H1 (cell line): Measurements from ENCODE around the gene KLF5. TPM values are rescaled to one million over a fixed set of nuclear protein-coding genes. Genes with fewer than 3 reads are reported as not detected.

Source experiments
- CTCF ChIA-PET: fragments of 300-600 bp; sonication (Branson Sonifier 250); formaldehyde crosslinking; loops from one replicate; lab custom pipeline; 2021; ENCODE audit not compliant: partially characterized antibody; lab: Charles Lee
- POLR2A ChIA-PET: fragments of 300-600 bp; sonication (Branson Sonifier 250); formaldehyde crosslinking; loops from one replicate; lab custom pipeline; 2021; ENCODE audit warnings: inconsistent platforms; ENCODE audit not compliant: partially characterized antibody; lab: Charles Lee
- DNase-seq, 2 experiments: peaks; one replicate each; pipeline versions ENCODE4 v3.0.0 to v3.0.0-alpha.2; 2010 to 2022; ENCODE audit warnings: low spot score in 2 of 2, low read depth in 1 of 2, mixed read lengths in 1 of 2
- FAIRE-seq: peaks from 2 replicates; lab custom pipeline; 2011; peaks lifted over from hg19 to GRCh38; lab: Jason Lieb, UNC
- H2AFZ ChIP-seq: 2 replicates; pipeline ENCODE4 v1.8.1; 2012; ENCODE audit warnings: low read length, inconsistent platforms
- H2AK5ac ChIP-seq: 2 replicates; pipeline ENCODE4 v1.6.1; 2013; ENCODE audit warnings: low read depth, low read length
- H2BK120ac ChIP-seq: replicated peaks from 2 replicates; pipeline ENCODE3; 2013; ENCODE audit warnings: low read depth, low read length, inconsistent platforms
- H2BK12ac ChIP-seq: 2 replicates; pipeline ENCODE4 v1.6.1; 2013; ENCODE audit warnings: low read depth, low read length
- H2BK15ac ChIP-seq: 2 replicates; pipeline ENCODE4 v1.6.1; 2013; ENCODE audit warnings: low read length
- H2BK20ac ChIP-seq: 2 replicates; pipeline ENCODE4 v1.6.1; 2013; ENCODE audit warnings: low read length
- H2BK5ac ChIP-seq: 2 replicates; pipeline ENCODE4 v1.6.1; 2013; ENCODE audit warnings: low read depth, low read length
- H3K14ac ChIP-seq: 2 replicates; pipeline ENCODE4 v1.6.1; 2013; ENCODE audit warnings: inconsistent platforms; ENCODE audit not compliant: insufficient read length
- H3K18ac ChIP-seq: 2 replicates; pipeline ENCODE4 v1.6.1; 2013; ENCODE audit warnings: low read length; ENCODE audit errors: extremely low read depth
- H3K23ac ChIP-seq: 2 replicates; pipeline ENCODE4 v1.6.1; 2013; ENCODE audit warnings: inconsistent platforms; ENCODE audit not compliant: insufficient read length
- H3K23me2 ChIP-seq: 2 replicates; pipeline ENCODE4 v1.6.1; 2013; ENCODE audit warnings: low read depth, low read length
- H3K27ac ChIP-seq: 2 replicates; pipeline ENCODE4 v1.6.1; 2011; ENCODE audit warnings: low read depth, low read length, inconsistent platforms
- H3K27me3 ChIP-seq, 4 experiments: replicated peaks in 1 of 4; 1 replicate in 1 of 4; 2 replicates in 3 of 4; pipeline versions ENCODE4 v1.6.1 to v1.8.1; 2011 to 2013; ENCODE audit warnings: low read length in 3 of 4, mild to moderate bottlenecking in 3 of 4, inconsistent platforms in 2 of 4, mixed read lengths in 2 of 4, moderate library complexity in 1 of 4; ENCODE audit not compliant: control insufficient read depth in 3 of 4, insufficient read depth in 3 of 4; ENCODE audit errors: extremely low read depth in 1 of 4
- H3K36me3 ChIP-seq, 4 experiments: 2 replicates each; pipeline versions ENCODE4 v1.6.1 to v1.8.1; 2011 to 2013; ENCODE audit warnings: mild to moderate bottlenecking in 4 of 4, low read length in 3 of 4, moderate library complexity in 2 of 4, control low read depth in 1 of 4, inconsistent platforms in 1 of 4; ENCODE audit not compliant: insufficient read depth in 4 of 4, control insufficient read depth in 2 of 4
- H3K4ac ChIP-seq: replicated peaks from 2 replicates; pipeline ENCODE3; 2013; ENCODE audit warnings: low read length, low read depth, mixed read lengths, inconsistent platforms; ENCODE audit not compliant: insufficient read length
- H3K4me1 ChIP-seq, 4 experiments: replicated peaks in 1 of 4; 1 replicate in 1 of 4; 2 replicates in 3 of 4; pipeline versions ENCODE4 v1.6.1 to v1.8.1; 2011 to 2013; ENCODE audit warnings: low read length in 3 of 4, inconsistent platforms in 2 of 4, mixed read lengths in 1 of 4; ENCODE audit not compliant: insufficient read depth in 4 of 4, control insufficient read depth in 3 of 4
- H3K4me2 ChIP-seq, 2 experiments: 2 replicates each; pipeline versions ENCODE4 v1.6.1 to v1.8.1; 2011 to 2013; ENCODE audit warnings: low read depth in 2 of 2, low read length in 2 of 2, control low read depth in 1 of 2, inconsistent platforms in 1 of 2, mild to moderate bottlenecking in 1 of 2; ENCODE audit not compliant: insufficient read depth in 1 of 2
- H3K4me3 ChIP-seq, 4 experiments: fragments of 200-600, 300-600 bp in 1 of 4; sonication (generic), shearing (Covaris generic), sonication (Bioruptor Twin) in 1 of 4; 2 replicates each; pipeline versions ENCODE4 v1.5.1 to v1.8.1; 2011 to 2016; ENCODE audit warnings: low read length in 4 of 4, low read depth in 3 of 4, control low read depth in 2 of 4, inconsistent platforms in 2 of 4, mild to moderate bottlenecking in 2 of 4, mixed read lengths in 1 of 4, moderate library complexity in 1 of 4; ENCODE audit not compliant: insufficient read depth in 2 of 4; ENCODE audit errors: extremely low read depth in 1 of 4
- H3K56ac ChIP-seq: replicated peaks from 2 replicates; pipeline ENCODE3; 2013; ENCODE audit warnings: low read depth, mild to moderate bottlenecking, mixed read lengths, low read length, inconsistent platforms; ENCODE audit not compliant: insufficient read length
- H3K79me1 ChIP-seq: 2 replicates; pipeline ENCODE4 v1.6.1; 2013; ENCODE audit warnings: low read depth, low read length, control low read depth
- H3K79me2 ChIP-seq, 2 experiments: 2 replicates each; pipeline versions ENCODE4 v1.6.1 to v1.8.1; 2012 to 2013; ENCODE audit warnings: low read length in 2 of 2, mild to moderate bottlenecking in 2 of 2, inconsistent platforms in 1 of 2; ENCODE audit not compliant: insufficient read depth in 2 of 2, control insufficient read depth in 1 of 2
- H3K9ac ChIP-seq, 4 experiments: replicated peaks in 1 of 4; 1 replicate in 1 of 4; 2 replicates in 3 of 4; pipeline versions ENCODE4 v1.6.1 to v1.8.1; 2011 to 2013; ENCODE audit warnings: low read depth in 3 of 4, low read length in 3 of 4, control low read depth in 2 of 4, mild to moderate bottlenecking in 2 of 4, moderate library complexity in 2 of 4, inconsistent platforms in 1 of 4; ENCODE audit errors: extremely low read depth in 1 of 4
- H3K9me3 ChIP-seq, 2 experiments: 2 replicates each; pipeline versions ENCODE4 v1.6.1 to v1.8.1; 2012 to 2013; ENCODE audit warnings: mild to moderate bottlenecking in 2 of 2, moderate library complexity in 2 of 2, control low read depth in 1 of 2, inconsistent platforms in 1 of 2, low read depth in 1 of 2, low read length in 1 of 2, mixed read lengths in 1 of 2; ENCODE audit not compliant: insufficient read depth in 2 of 2
- H4K20me1 ChIP-seq, 2 experiments: replicated peaks in 1 of 2; 2 replicates each; pipeline versions ENCODE3 to v1.8.1; 2011 to 2013; ENCODE audit warnings: inconsistent platforms in 2 of 2, low read length in 2 of 2, mild to moderate bottlenecking in 1 of 2; ENCODE audit not compliant: insufficient read depth in 2 of 2, control insufficient read depth in 1 of 2
- H4K5ac ChIP-seq: 2 replicates; pipeline ENCODE4 v1.6.1; 2013; ENCODE audit warnings: low read length, low read depth, mixed read lengths, inconsistent platforms; ENCODE audit not compliant: insufficient read length
- H4K8ac ChIP-seq: 2 replicates; pipeline ENCODE4 v1.8.0; 2013; ENCODE audit warnings: mild to moderate bottlenecking, moderate library complexity, low read length, inconsistent platforms; ENCODE audit not compliant: insufficient read depth; ENCODE audit errors: extremely low read depth
- H4K91ac ChIP-seq: replicated peaks from 2 replicates; pipeline ENCODE3; 2013; ENCODE audit warnings: low read length, mixed read lengths, inconsistent platforms; ENCODE audit not compliant: insufficient read length
- CHD1 ChIP-seq: IDR thresholded peaks from 2 replicates; pipeline ENCODE4 v1.6.1; 2012; ENCODE audit warnings: low read depth, low read length, improper control_type of control experiment
- WGBS, 2 experiments: shearing (Covaris generic) in 1 of 2; methylation state at CpG; one replicate each; pipeline versions ENCODE4 v1.1.6 to v1.1.7; 2013 to 2015; ENCODE audit warnings: low lambda C conversion rate in 2 of 2, mixed read lengths in 2 of 2, inconsistent platforms in 1 of 2, low coverage in 1 of 2, missing lambda C conversion rate in 1 of 2; ENCODE audit not compliant: insufficient replicate concordance in 2 of 2, insufficient coverage in 1 of 2, insufficient read length in 1 of 2; ENCODE audit errors: extremely low coverage in 1 of 2, missing lambda C conversion rate in 1 of 2; 5-methylcytosine and 5-hydroxymethylcytosine counted together
- polyA plus RNA-seq, 7 experiments: library from polyadenylated mRNA; depleted of rRNA in 3 of 7; stranded (reverse) in 5 of 7; unstranded in 2 of 7; fragments of >200 nt in 5 of 7; fragments of 200-250 nt in 2 of 7; gene quantifications; 1 replicate in 5 of 7; 2 replicates in 1 of 7; 4 replicates in 1 of 7; pipeline versions ENCODE4 v1.2.1 to v1.2.3, GENCODE V29; 2011 to 2013; ENCODE audit warnings: missing spikeins in 2 of 7, mixed read lengths in 2 of 7
- total RNA-seq: library from RNA; stranded (reverse); fragmentation: NEBNext Ultra II Directional; extraction: Animal tissue kit (Norgen Biotek cat#: 25700); gene quantifications from 2 replicates; pipeline ENCODE4 v1.2.1, GENCODE V29; 2021

The KLF5 gene
- total and polyA plus RNA-seq, 2 of the 8 experiments (the other 6 are each of a cell fraction or from before 2014, with no cell fraction given), result 1.2 to 2.3 TPM

DNA sequence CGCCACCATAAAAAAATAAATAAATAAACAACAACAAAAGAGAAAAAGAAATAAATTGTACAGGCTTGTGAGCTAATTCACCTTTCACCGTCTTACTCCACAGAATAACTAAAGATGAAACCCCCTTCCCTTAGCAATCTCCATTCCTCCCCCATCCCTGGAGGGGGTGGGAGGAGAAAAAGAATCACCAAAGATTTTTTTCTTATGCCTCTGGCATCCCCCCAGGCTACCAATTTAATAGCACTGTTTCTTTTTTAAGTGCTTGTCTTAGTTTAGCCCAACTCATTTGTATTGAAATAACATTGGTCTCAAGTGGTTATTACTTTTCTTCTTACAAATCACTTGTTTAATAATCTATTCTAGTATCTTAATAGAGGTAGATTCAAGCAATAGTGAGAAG lies 23.9 kb upstream of the KLF5 start:
- Histone ChIP-seq H3K23ac (no peak overlapping the region), H2BK20ac (no peak overlapping the region), H3K23me2 (no peaks in the 10 kb centered on the region), H2BK120ac (no peak overlapping the region), H3K27me3 (no peaks in the 10 kb centered on the region), H4K5ac (no peak overlapping the region), H3K27ac (no peak overlapping the region), H4K8ac (no peak overlapping the region), H2BK5ac (no peak overlapping the region), H3K9me3 (no peaks in the 10 kb centered on the region), H3K79me1 (no peaks in the 10 kb centered on the region), H2BK12ac (no peak overlapping the region), H3K18ac (no peak overlapping the region), H2AFZ (no peak overlapping the region), H3K14ac (no peak overlapping the region), H4K20me1 (no peaks in the 10 kb centered on the region), H3K4ac (no peak overlapping the region), H3K56ac (no peak overlapping the region), H3K36me3 (no peaks in the 10 kb centered on the region), H2BK15ac (no peak overlapping the region), H3K4me1 (peaks cover 0 to 6% (median 0%) of the 10 kb centered on the region in 4 experiments; a peak in 1 of 7 replicates), H4K91ac (no peak overlapping the region), H2AK5ac (no peak overlapping the region), H3K79me2 (no peaks in the 10 kb centered on the region), H3K4me2 (no peak overlapping the region), H3K4me3 (no peak overlapping the region), H3K9ac (no peak overlapping the region)
- no peak for FAIRE-seq
- no peak for TF ChIP-seq CHD1
- CTCF ChIA-PET, result interaction anchor here (0.6 to 1.7 kb wide), 4 partner anchors 15 to 628 kb away, joined by 3 to 4 read pairs (median 3); no protein-coding TSS in a partner anchor
- POLR2A ChIA-PET, result no interaction called here
- DNase-seq, result no peak
- WGBS, 2 experiments, result 83% methylated on average over 2 of the region's 2 CpGs; no CpG with 5 or more reads in 1 of the 2 experiments
